ENCODE results near the gene SCN1A.

DNA sequence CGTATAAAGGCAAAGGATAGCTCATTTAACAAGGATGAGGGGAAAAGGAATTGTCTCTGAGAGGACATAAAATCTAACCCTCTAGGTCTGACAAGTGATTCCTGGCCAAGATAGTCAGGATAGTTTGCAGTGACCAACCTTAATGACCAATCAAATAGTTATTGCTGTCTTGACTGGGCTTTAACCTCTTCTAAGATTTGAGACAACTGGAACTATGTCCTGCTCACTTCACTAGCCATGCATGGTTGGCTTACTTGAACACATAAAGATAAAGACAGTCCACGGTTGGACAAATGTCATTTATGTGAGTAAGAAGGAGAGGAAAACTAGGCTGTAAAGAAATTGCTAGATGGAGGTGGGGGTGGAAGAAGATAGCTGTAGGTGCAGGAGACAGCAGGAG, 53.8 kb downstream of the SCN1A start:
- TF ChIP-seq, protein P1, sequence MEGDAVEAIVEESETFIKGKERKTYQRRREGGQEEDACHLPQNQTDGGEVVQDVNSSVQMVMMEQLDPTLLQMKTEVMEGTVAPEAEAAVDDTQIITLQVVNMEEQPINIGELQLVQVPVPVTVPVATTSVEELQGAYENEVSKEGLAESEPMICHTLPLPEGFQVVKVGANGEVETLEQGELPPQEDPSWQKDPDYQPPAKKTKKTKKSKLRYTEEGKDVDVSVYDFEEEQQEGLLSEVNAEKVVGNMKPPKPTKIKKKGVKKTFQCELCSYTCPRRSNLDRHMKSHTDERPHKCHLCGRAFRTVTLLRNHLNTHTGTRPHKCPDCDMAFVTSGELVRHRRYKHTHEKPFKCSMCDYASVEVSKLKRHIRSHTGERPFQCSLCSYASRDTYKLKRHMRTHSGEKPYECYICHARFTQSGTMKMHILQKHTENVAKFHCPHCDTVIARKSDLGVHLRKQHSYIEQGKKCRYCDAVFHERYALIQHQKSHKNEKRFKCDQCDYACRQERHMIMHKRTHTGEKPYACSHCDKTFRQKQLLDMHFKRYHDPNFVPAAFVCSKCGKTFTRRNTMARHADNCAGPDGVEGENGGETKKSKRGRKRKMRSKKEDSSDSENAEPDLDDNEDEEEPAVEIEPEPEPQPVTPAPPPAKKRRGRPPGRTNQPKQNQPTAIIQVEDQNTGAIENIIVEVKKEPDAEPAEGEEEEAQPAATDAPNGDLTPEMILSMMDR (IDR thresholded peaks at IDR 0.05): no peak
- TF ChIP-seq POLR2A (IDR thresholded peaks at IDR 0.05) (no peak), EP300 (IDR thresholded peaks at IDR 0.05) (no peak)

All from upper lobe of left lung (tissue), 4 donors.